Gastrocnemius medialis (tissue), 4 donors: ENCODE results near the gene COA1.

Experiments used
- POLR2A ChIP-seq, 2 donors: fragments of 450-650 bp; IDR thresholded peaks; one replicate each; pipeline ENCODE4 v1.6.1; 2017; ENCODE audit warnings: antibody characterized with exemption in 2 of 2, mild to moderate bottlenecking in 2 of 2, moderate library complexity in 2 of 2
- TF ChIP-seq, protein P1 (sequence below), 5 experiments: fragments of 450-650 bp in 3 of 5; fragments of 200-600 bp in 2 of 5; sonication (generic) in 2 of 5; IDR thresholded peaks in 4 of 5; conservative IDR thresholded peaks in 1 of 5; 1 replicate in 4 of 5; 2 replicates in 1 of 5; pipeline ENCODE4 v1.5.1; 2016 to 2019; ENCODE audit warnings: antibody characterized with exemption in 5 of 5, mild to moderate bottlenecking in 3 of 5, moderate library complexity in 3 of 5

- TF ChIP-seq, protein P1, sequence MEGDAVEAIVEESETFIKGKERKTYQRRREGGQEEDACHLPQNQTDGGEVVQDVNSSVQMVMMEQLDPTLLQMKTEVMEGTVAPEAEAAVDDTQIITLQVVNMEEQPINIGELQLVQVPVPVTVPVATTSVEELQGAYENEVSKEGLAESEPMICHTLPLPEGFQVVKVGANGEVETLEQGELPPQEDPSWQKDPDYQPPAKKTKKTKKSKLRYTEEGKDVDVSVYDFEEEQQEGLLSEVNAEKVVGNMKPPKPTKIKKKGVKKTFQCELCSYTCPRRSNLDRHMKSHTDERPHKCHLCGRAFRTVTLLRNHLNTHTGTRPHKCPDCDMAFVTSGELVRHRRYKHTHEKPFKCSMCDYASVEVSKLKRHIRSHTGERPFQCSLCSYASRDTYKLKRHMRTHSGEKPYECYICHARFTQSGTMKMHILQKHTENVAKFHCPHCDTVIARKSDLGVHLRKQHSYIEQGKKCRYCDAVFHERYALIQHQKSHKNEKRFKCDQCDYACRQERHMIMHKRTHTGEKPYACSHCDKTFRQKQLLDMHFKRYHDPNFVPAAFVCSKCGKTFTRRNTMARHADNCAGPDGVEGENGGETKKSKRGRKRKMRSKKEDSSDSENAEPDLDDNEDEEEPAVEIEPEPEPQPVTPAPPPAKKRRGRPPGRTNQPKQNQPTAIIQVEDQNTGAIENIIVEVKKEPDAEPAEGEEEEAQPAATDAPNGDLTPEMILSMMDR (IDR thresholded peaks at IDR 0.05 in 4 of 5, conservative IDR thresholded peaks at IDR 0.05 in 1 of 5), result no peak
- TF ChIP-seq POLR2A (IDR thresholded peaks at IDR 0.05), result no peak
Observed at GRCh38 chr7:43698460-43699255, 30.7 kb downstream of the COA1 start.
